Stimulated activated naive B cell treated with anti-CD40 and anti-IgM and Interleukin-4, amounts not matched to agents 10 μg/mL and 1 μg/mL and 100 μg/mL, for 72 hours (primary cell): ENCODE results near the gene FBXW7.
A peak's percentile ranks its signal among the peaks of the same experiment; 100 is the strongest.

Experiments
- ATAC-seq, 2 donors: fragments of 150-1000 bp; cut with Tn5 transposase; replicated peaks; 2 replicates each; pipeline ENCODE4 v1.10.0; 2021; ENCODE audit warnings: moderate library complexity in 1 of 2
- DNase-seq: peaks from one replicate; pipeline ENCODE4 v3.0.0; 2021
- H3K27ac Mint-ChIP-seq: one replicate; pipeline ENCODE4 v1.8.0; 2022; ENCODE audit warnings: mild to moderate bottlenecking, mixed read lengths
- H3K27me3 Mint-ChIP-seq, 2 donors: one replicate each; pipeline ENCODE4 v1.8.0; 2022; ENCODE audit warnings: mixed read lengths in 2 of 2
- H3K36me3 Mint-ChIP-seq, 2 donors: one replicate each; pipeline ENCODE4 v1.8.0; 2022; ENCODE audit warnings: mixed read lengths in 2 of 2, mild to moderate bottlenecking in 1 of 2
- H3K4me1 Mint-ChIP-seq, 2 donors: one replicate each; pipeline ENCODE4 v1.8.0; 2022; ENCODE audit warnings: mixed read lengths in 2 of 2, mild to moderate bottlenecking in 1 of 2
- H3K4me3 Mint-ChIP-seq, 2 donors: one replicate each; pipeline ENCODE4 v1.8.0; 2022; ENCODE audit warnings: mild to moderate bottlenecking in 2 of 2, mixed read lengths in 2 of 2, moderate library complexity in 1 of 2
- H3K9me3 Mint-ChIP-seq, 2 donors: one replicate each; pipeline ENCODE4 v1.8.0; 2022; ENCODE audit warnings: mixed read lengths in 2 of 2, mild to moderate bottlenecking in 1 of 2

The FBXW7 gene

GRCh38 chr4:152308951-152309350 is 226.9 kb downstream of the FBXW7 start:
- ATAC-seq (no peak), DNase-seq (no peak)
- Mint-ChIP-seq H3K4me3 (no peak overlapping the region), H3K36me3 (no peaks in the 10 kb centered on the region), H3K27ac (no peak overlapping the region), H3K4me1 (no peaks in the 10 kb centered on the region), H3K9me3 (no peaks in the 10 kb centered on the region), H3K27me3 (no peaks in the 10 kb centered on the region)

- DNase-seq (no peak), ATAC-seq (no peak)
- H3K4me3 Mint-ChIP-seq: no peak overlapping the region
- H3K9me3 Mint-ChIP-seq: no peaks in the 10 kb centered on the region
- no peaks in the 10 kb centered on the region for H3K4me1 Mint-ChIP-seq
- no peak overlapping the region for H3K27ac Mint-ChIP-seq
- no peaks in the 10 kb centered on the region for H3K27me3 Mint-ChIP-seq
- H3K36me3 Mint-ChIP-seq: no peaks in the 10 kb centered on the region
Observed at GRCh38 chr4:152307669-152308068, 228.2 kb downstream of the FBXW7 start.

GRCh38 chr4:152306541-152306940 is 229.4 kb downstream of the FBXW7 start:
- no peaks in the 10 kb centered on the region for H3K27me3 Mint-ChIP-seq
- H3K4me3 Mint-ChIP-seq: no peak overlapping the region
- no peak for ATAC-seq
- DNase-seq: no peak
- no peaks in the 10 kb centered on the region for H3K4me1 Mint-ChIP-seq
- H3K27ac Mint-ChIP-seq: no peak overlapping the region
- H3K36me3 Mint-ChIP-seq: no peaks in the 10 kb centered on the region
- no peaks in the 10 kb centered on the region for H3K9me3 Mint-ChIP-seq

DNA sequence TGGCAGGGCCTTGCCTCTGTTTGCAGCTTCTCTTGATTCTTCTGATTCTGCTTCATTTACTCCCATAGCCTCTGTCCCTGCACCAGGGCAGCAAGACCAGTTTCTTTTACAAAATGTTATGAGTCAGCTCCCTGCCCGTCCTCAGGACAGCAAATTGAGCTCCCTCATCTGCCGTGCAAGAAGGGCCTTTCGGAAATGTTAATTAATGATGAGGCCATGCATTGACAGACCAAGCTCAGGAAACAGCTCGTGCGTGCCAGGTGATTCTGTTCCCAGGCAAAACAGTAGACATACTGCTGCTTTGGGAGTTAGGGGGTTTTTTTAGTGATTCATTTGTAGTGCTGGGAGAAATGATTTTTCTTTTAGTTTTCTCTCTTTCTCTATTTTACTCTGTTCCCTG is 231.7 kb downstream of the FBXW7 start:
- Mint-ChIP-seq H3K27me3 (no peaks in the 10 kb centered on the region), H3K9me3 (no peaks in the 10 kb centered on the region), H3K4me3 (no peak overlapping the region), H3K4me1 (no peaks in the 10 kb centered on the region), H3K27ac (no peak overlapping the region), H3K36me3 (no peaks in the 10 kb centered on the region)
- ATAC-seq (peak in 1 of 2 donors; percentile 29), DNase-seq (no peak)

DNA sequence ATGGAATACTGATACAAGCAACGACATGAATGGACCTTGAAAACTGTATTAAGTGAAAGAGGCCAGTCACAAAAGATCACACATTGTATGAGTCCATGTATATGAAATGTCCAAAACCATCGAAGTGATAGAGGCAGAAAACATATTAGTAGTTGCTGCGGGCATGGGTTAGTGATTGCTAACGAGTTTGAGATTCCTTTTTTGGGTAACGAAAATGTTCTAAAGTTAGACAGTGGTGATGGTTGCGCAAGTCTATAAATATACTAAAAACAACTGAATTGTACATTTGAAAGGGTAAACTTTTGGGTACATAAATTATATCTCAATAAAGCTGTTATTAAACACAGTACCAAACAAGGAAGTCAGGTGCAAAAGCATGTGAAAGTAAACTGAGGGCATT is 234.5 kb downstream of the FBXW7 start:
- Mint-ChIP-seq H3K9me3 (no peaks in the 10 kb centered on the region), H3K4me3 (no peak overlapping the region), H3K27me3 (no peaks in the 10 kb centered on the region), H3K27ac (no peak overlapping the region), H3K4me1 (no peaks in the 10 kb centered on the region), H3K36me3 (no peaks in the 10 kb centered on the region)
- ATAC-seq (no peak), DNase-seq (no peak)

- Mint-ChIP-seq H3K4me3 (no peak overlapping the region), H3K27ac (no peak overlapping the region), H3K4me1 (no peaks in the 10 kb centered on the region), H3K36me3 (no peaks in the 10 kb centered on the region), H3K9me3 (no peaks in the 10 kb centered on the region), H3K27me3 (no peaks in the 10 kb centered on the region)
- no peak for ATAC-seq
- no peak for DNase-seq
Observed at GRCh38 chr4:152299553-152299952, 236.3 kb downstream of the FBXW7 start.

DNA sequence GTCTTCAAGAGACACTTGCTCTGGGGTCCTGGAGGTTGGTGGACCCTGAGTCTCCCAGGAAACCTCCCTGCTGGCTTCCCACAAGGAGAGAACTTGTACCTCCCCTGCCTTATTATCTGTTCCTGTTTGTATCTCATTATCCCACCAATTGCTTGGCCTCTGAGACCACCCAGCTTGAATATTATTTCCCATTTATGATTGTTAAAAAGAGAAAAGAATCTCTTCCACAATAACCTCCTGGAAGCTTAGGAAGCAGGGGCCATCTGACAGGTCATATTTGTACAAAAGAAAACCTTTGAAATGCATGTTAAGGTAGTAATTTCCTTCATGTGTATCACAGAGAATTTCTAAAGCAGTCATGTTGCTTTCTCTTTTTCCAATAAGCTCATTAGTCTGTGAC is 239.5 kb downstream of the FBXW7 start:
- H3K4me3 Mint-ChIP-seq: no peak overlapping the region

DNA sequence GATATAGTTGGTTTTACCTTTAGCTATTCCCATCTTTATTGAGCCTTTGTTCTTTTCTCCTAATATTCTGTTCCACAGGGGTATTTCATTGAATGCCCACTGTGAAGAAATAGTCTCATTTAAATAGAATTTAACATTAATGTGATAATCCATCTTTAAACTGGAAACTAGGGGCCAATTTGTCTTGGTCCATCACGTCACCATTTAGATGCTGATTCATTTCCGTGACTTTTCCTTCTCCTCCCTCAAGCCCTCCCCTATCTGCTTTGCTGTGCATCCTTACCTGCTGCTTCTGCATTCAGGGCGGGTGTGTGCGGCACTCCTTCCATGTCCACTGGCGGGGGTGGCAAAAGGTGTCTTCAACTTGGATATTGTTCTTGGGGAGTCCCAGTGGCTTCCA is 241.1 kb downstream of the FBXW7 start:
- DNase-seq (no peak), ATAC-seq (no peak)
- H3K36me3 Mint-ChIP-seq: no peaks in the 10 kb centered on the region
- no peaks in the 10 kb centered on the region for H3K4me1 Mint-ChIP-seq
- H3K27ac Mint-ChIP-seq: no peak overlapping the region
- H3K27me3 Mint-ChIP-seq: no peaks in the 10 kb centered on the region
- no peak overlapping the region for H3K4me3 Mint-ChIP-seq
- no peaks in the 10 kb centered on the region for H3K9me3 Mint-ChIP-seq

More for the DNA sequence above, 239.5 kb downstream of the FBXW7 start:
- H3K27me3 Mint-ChIP-seq: no peaks in the 10 kb centered on the region
- H3K27ac Mint-ChIP-seq: no peak overlapping the region
- no peaks in the 10 kb centered on the region for H3K4me1 Mint-ChIP-seq
- no peaks in the 10 kb centered on the region for H3K36me3 Mint-ChIP-seq
- ATAC-seq: no peak
- no peaks in the 10 kb centered on the region for H3K9me3 Mint-ChIP-seq
- DNase-seq: no peak

- ATAC-seq (no peak), DNase-seq (no peak)
- Mint-ChIP-seq H3K27me3 (no peaks in the 10 kb centered on the region), H3K27ac (no peak overlapping the region), H3K4me1 (no peaks in the 10 kb centered on the region), H3K9me3 (no peaks in the 10 kb centered on the region), H3K36me3 (no peaks in the 10 kb centered on the region), H3K4me3 (no peak overlapping the region)
Observed at GRCh38 chr4:152294331-152294730, 241.6 kb downstream of the FBXW7 start.

GRCh38 chr4:152293527-152293926 is 242.4 kb downstream of the FBXW7 start:
- H3K4me3 Mint-ChIP-seq: no peak overlapping the region
- no peak overlapping the region for H3K27ac Mint-ChIP-seq
- no peaks in the 10 kb centered on the region for H3K27me3 Mint-ChIP-seq
- H3K9me3 Mint-ChIP-seq: no peaks in the 10 kb centered on the region
- H3K36me3 Mint-ChIP-seq: no peaks in the 10 kb centered on the region
- DNase-seq: no peak
- ATAC-seq: no peak
- H3K4me1 Mint-ChIP-seq: no peaks in the 10 kb centered on the region

DNA sequence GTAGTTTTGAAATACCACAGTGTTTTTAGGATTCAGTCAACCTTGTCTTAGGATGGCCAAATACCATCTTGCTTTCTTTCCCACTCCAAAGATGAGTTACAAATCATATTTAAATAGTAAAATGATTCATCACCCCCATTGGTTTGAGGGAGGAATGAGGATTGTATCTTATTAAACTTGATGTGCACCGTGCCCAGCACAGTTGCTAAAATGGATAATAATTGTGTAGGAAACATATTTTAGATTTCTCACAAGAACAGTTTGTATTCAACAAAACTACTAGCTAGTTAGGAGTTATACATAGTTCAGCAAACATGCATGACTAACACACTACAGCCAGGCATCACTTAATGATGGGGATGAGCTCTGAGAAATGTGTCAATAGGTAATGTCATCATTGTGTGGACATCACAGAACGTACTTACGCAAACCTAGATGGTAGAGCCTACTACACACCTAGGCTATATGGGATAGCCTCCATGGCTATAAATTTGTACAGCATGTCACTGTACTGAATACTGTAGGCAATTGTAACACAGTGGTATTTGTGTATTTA is 245.4 kb downstream of the FBXW7 start:
- no peaks in the 10 kb centered on the region for H3K4me1 Mint-ChIP-seq
- no peaks in the 10 kb centered on the region for H3K9me3 Mint-ChIP-seq
- DNase-seq (no peak), ATAC-seq (no peak)
- no peak overlapping the region for H3K4me3 Mint-ChIP-seq
- H3K36me3 Mint-ChIP-seq: no peaks in the 10 kb centered on the region
- no peaks in the 10 kb centered on the region for H3K27me3 Mint-ChIP-seq
- no peak overlapping the region for H3K27ac Mint-ChIP-seq

- ATAC-seq (no peak), DNase-seq (no peak)
- Mint-ChIP-seq H3K36me3 (no peaks in the 10 kb centered on the region), H3K4me1 (no peaks in the 10 kb centered on the region), H3K4me3 (no peak overlapping the region), H3K27me3 (no peaks in the 10 kb centered on the region), H3K27ac (no peak overlapping the region), H3K9me3 (no peaks in the 10 kb centered on the region)
Observed at GRCh38 chr4:152289941-152290340, 246.0 kb downstream of the FBXW7 start.

DNA sequence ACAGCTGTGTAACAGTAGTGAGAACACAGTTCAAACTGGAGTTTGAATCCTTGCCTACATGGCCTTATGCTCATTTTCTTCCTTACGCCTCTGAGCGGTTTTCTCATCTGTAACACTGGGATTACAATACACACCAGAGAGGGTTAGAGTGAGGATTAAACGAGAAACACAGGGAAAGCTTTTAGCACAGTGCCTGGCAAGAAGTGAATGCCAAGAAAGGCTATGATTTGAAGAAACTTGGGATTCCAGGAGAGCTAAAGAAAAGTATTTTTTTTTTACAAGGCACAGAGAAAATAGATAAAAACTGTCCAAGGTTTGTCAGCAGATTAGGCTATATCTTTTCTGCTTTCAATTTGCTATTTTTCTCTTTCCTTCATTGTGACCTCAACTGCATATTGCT is 246.4 kb downstream of the FBXW7 start:
- Mint-ChIP-seq H3K27me3 (no peaks in the 10 kb centered on the region), H3K36me3 (peaks cover 0 to 1% of the 10 kb centered on the region in 2 donors), H3K9me3 (no peaks in the 10 kb centered on the region), H3K27ac (no peak overlapping the region), H3K4me3 (no peak overlapping the region), H3K4me1 (no peaks in the 10 kb centered on the region)
- ATAC-seq: no peak
- no peak for DNase-seq

- Mint-ChIP-seq H3K9me3 (no peaks in the 10 kb centered on the region), H3K27me3 (peaks cover 0 to 4% of the 10 kb centered on the region in 2 donors), H3K4me3 (no peak overlapping the region), H3K36me3 (peaks cover 0 to 1% of the 10 kb centered on the region in 2 donors), H3K4me1 (peaks cover 2 to 4% of the 10 kb centered on the region in 2 donors), H3K27ac (no peak overlapping the region)
- DNase-seq (no peak), ATAC-seq (no peak)
Observed at GRCh38 chr4:152283801-152284470, 252.0 kb downstream of the FBXW7 start.

DNA sequence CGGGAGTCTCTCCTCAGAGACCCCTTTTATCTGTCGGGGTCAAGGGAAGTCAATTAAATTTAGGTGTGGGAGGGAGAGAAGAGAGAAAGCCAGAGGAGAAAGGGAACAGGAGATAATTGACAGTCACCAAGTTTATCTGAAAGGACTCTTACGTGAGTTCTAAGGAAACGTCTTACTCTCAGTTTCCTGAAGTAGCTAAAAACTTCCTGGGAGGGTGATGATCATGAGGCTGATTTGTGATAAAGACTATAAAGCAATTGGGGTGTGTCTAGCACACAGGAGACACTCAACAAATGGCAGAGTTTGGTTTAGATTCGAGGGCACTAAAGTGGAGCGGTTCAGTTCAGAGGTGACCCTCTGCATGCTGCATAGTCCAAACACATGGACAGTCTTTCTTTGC is 254.1 kb downstream of the FBXW7 start:
- Mint-ChIP-seq H3K27me3 (peaks cover 0 to 5% of the 10 kb centered on the region in 2 donors), H3K9me3 (no peaks in the 10 kb centered on the region), H3K4me1 (peaks cover 2 to 13% of the 10 kb centered on the region in 2 donors)

More for the DNA sequence above, 254.1 kb downstream of the FBXW7 start:
- DNase-seq (no peak), ATAC-seq (no peak)
- Mint-ChIP-seq H3K27ac (no peak overlapping the region), H3K36me3 (peaks cover 0 to 1% of the 10 kb centered on the region in 2 donors), H3K4me3 (no peak overlapping the region)
